Psoas muscle (tissue), 8 donors: Measurements from ENCODE around the gene KCNQ5. TPM values are rescaled to one million over a fixed set of nuclear protein-coding genes. Genes with fewer than 3 reads are reported as not detected.
A peak's percentile ranks its signal among the peaks of the same experiment; 100 is the strongest.

Source experiments
- ATAC-seq, 4 donors: fragments of 200-7000 bp; cut with Tn5 transposase; one replicate each; pipeline ENCODE4 v1.9.1; 2020; ENCODE audit warnings: moderate library complexity in 3 of 4, mild to moderate bottlenecking in 2 of 4
- DNase-seq, 2 donors: peaks; one replicate each; pipeline ENCODE4 v3.0.0-alpha.2; 2020
- H3K27ac ChIP-seq: fragments of 200-600 bp; one replicate; pipeline ENCODE4 v1.8.0; 2022
- H3K27me3 ChIP-seq, 3 donors: fragments of 200-600 bp in 1 of 3; one replicate each; pipeline versions ENCODE4 v1.6.1 to v1.8.0; 2013 to 2022; ENCODE audit warnings: low read length in 2 of 3, mild to moderate bottlenecking in 2 of 3, moderate library complexity in 1 of 3; ENCODE audit not compliant: insufficient read depth in 3 of 3
- H3K36me3 ChIP-seq, 2 donors: fragments of 200-600 bp in 1 of 2; one replicate each; pipeline versions ENCODE4 v1.6.1 to v1.8.0; 2013 to 2022; ENCODE audit warnings: low read depth in 1 of 2, mild to moderate bottlenecking in 1 of 2, moderate library complexity in 1 of 2; ENCODE audit not compliant: insufficient read depth in 1 of 2
- H3K4me1 ChIP-seq: fragments of 200-600 bp; one replicate; pipeline ENCODE4 v1.8.0; 2022
- H3K4me3 ChIP-seq: fragments of 200-600 bp; one replicate; pipeline ENCODE4 v1.8.0; 2022; ENCODE audit warnings: mild to moderate bottlenecking
- H3K9me3 ChIP-seq: fragments of 200-600 bp; one replicate; pipeline ENCODE4 v1.8.0; 2022
- WGBS, 3 donors: extraction: QIAGEN DNeasy Blood & Tissue Kit; methylation state at CpG; one replicate each; pipeline versions ENCODE4 v1.1.6 to v1.1.7; 2013; 5-methylcytosine and 5-hydroxymethylcytosine counted together
- intact Hi-C, 2 donors: fragments of 100-400 bp; cut with DNase I; formaldehyde crosslinking; loops; one replicate each; pipeline versions ENCODE4 v1.11.0 to v1.14.2; 2022
- polyA plus RNA-seq, 3 donors: library from polyadenylated mRNA; stranded (reverse); fragments of 200-250 nt; gene quantifications; one replicate each; pipeline ENCODE4 v1.2.3, GENCODE V29; 2013
- total RNA-seq, 4 donors: library from RNA; stranded (reverse); fragmentation: NEBNext Ultra II Directional in 2 of 4; extraction: Animal tissue kit (Norgen Biotek cat#: 25700) in 2 of 4; gene quantifications; one replicate each; pipeline versions ENCODE4 v1.2.1 to v1.2.4, GENCODE V29; 2021 to 2023
- TF ChIP-seq, protein P1 (sequence below): fragments of 200-600 bp; IDR thresholded peaks from one replicate; pipeline ENCODE4 v1.8.0; 2022; ENCODE audit warnings: antibody characterized with exemption
- donor health status: healthy with polysubstance abuse.
- donor health status: DM: no; HTN: no; CAD: no; lungs with moderate emphysema.
- donor health status: Bipolar disorder and iron deficiency.
- donor health status: healthy.
- donor health status: DM: yes; HTN: yes; CAD: no.
- donor health status: DM: no; HTN: no; CAD: no.
- donor health status: DM: no; HTN: no; CAD: no.
- donor health status: DM: yes; HTN: yes; CAD: no.

The KCNQ5 gene
- total and polyA plus RNA-seq, 7 donors = 4.4 to 90.7 (median 25.7) TPM

- TF ChIP-seq, protein P1, sequence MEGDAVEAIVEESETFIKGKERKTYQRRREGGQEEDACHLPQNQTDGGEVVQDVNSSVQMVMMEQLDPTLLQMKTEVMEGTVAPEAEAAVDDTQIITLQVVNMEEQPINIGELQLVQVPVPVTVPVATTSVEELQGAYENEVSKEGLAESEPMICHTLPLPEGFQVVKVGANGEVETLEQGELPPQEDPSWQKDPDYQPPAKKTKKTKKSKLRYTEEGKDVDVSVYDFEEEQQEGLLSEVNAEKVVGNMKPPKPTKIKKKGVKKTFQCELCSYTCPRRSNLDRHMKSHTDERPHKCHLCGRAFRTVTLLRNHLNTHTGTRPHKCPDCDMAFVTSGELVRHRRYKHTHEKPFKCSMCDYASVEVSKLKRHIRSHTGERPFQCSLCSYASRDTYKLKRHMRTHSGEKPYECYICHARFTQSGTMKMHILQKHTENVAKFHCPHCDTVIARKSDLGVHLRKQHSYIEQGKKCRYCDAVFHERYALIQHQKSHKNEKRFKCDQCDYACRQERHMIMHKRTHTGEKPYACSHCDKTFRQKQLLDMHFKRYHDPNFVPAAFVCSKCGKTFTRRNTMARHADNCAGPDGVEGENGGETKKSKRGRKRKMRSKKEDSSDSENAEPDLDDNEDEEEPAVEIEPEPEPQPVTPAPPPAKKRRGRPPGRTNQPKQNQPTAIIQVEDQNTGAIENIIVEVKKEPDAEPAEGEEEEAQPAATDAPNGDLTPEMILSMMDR = no peak
- H3K27me3 ChIP-seq = no peaks in the 10 kb centered on the region
- intact Hi-C loops = no loop called here
- 46 to 59% (median 53%) methylated on average over 2 of the region's 2 CpGs for WGBS, 3 donors
- H3K36me3 ChIP-seq = peaks cover 0 to 5% of the 10 kb centered on the region in 2 donors
- ATAC-seq = no peak
- H3K9me3 ChIP-seq = no peaks in the 10 kb centered on the region
- H3K4me1 ChIP-seq = peaks cover 38% of the 10 kb centered on the region
- H3K27ac ChIP-seq = no peak overlapping the region
- H3K4me3 ChIP-seq = no peak overlapping the region
- no peak for DNase-seq
Observed at GRCh38 chr6:72650081-72650745, 28.3 kb downstream of the KCNQ5 start.

GRCh38 chr6:72651174-72651573 is 29.3 kb downstream of the KCNQ5 start:
- H3K9me3 ChIP-seq = no peaks in the 10 kb centered on the region
- no peaks in the 10 kb centered on the region for H3K27me3 ChIP-seq
- TF ChIP-seq, protein P1 = no peak
- H3K4me1 ChIP-seq = peaks cover 38% of the 10 kb centered on the region
- H3K27ac ChIP-seq = no peak overlapping the region
- 86 to 88% (median 88%) methylated on average over 1 of the region's 1 CpG for whole genome bisulfite sequencing, 3 donors
- no peak overlapping the region for H3K4me3 ChIP-seq
- ATAC-seq (no peak), DNase-seq (no peak)
- H3K36me3 ChIP-seq = peaks cover 0 to 6% of the 10 kb centered on the region in 2 donors
- intact Hi-C loops = no loop called here

DNA sequence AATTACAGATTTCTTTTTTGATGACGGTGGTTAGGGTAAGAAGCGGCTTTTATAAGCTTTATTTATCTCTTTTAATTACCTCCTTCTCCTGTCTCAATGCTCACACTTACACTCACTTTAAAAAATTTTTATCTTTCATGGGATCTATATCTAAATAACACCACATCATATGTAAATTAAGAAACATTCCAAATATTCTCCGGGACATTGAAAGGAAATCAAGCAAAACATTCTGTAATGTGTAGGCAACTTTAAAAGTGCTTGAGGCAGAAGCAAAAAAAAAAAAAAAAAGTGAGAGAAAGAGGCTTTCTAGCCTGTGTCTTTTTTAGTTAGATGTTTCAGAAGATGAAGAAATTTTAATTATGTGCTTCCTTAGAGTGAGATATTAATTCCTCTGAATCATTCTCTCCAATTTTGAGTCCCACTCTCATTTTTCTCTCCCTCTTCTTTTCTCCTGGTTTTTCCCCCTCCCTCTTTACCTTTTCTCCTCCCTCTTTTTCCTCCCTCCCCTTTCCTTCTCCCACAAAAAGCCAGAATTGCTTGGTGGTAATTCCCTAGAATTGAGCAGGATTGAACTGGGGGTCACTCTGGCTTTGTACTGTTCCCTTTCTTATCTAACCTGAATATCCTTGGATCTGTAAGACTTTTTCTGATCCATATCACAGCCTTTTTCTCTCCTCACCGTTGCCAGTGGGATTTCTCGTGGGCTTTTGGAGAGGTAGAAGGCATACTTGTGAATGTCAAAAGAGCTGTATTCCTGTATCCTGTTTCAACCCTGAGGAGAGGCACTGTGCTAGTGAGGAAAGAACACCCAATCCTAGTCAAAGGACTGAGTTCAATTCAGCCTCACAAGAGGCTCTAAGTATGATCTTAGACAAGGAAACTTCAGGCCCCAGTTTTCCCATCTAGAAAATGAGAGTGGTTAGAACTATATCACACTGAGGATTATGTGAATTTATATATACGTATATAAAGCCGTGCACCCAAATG is 30.4 kb downstream of the KCNQ5 start:
- Histone ChIP-seq H3K4me3 (no peak overlapping the region), H3K27me3 (no peaks in the 10 kb centered on the region), H3K27ac (peak overlapping the region; percentile 19), H3K36me3 (peaks cover 0 to 8% of the 10 kb centered on the region in 2 donors), H3K4me1 (peaks cover 38% of the 10 kb centered on the region), H3K9me3 (no peaks in the 10 kb centered on the region)
- DNase-seq (no peak), ATAC-seq (peak in 3 of 4 donors; percentile 28 to 59 (median 43))
- 69 to 74% (median 73%) methylated on average over 7 of the region's 7 CpGs for WGBS, 3 donors
- intact Hi-C loops = no loop called here
- TF ChIP-seq, protein P1 = no peak

DNA sequence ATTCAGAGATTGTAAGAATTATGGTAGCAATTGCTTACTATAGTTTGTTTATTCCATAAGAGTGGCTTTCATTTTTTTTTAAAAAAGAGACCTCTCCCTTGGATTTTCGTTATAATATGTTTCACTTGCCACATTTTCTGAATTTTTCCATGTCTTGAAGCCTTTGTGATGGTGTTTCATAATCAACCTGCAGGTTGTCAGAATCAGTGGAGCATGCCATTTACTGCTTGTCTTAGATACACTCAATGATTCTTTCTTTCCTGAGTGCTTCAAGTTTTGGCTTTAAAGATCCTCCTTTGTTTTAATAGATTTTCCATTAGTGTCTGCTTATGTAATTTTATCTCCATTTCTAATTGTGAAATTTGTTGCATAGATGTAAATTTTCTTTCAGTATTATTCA is 31.2 kb downstream of the KCNQ5 start:
- Histone ChIP-seq H3K4me1 (peaks cover 38% of the 10 kb centered on the region), H3K27ac (no peak overlapping the region), H3K4me3 (no peak overlapping the region), H3K27me3 (no peaks in the 10 kb centered on the region), H3K36me3 (peaks cover 0 to 8% of the 10 kb centered on the region in 2 donors), H3K9me3 (no peaks in the 10 kb centered on the region)
- DNase-seq = no peak
- no peak for ATAC-seq
- TF ChIP-seq, protein P1 = no peak
- WGBS, 3 donors = 78 to 94% (median 89%) methylated on average over 1 of the region's 1 CpG
- intact Hi-C loops = no loop called here
